Calu3 (cell line): ENCODE data around the gene DGCR8. TPM values are rescaled to one million over a fixed set of nuclear protein-coding genes. Genes with fewer than 3 reads are reported as not detected.
A peak's percentile ranks its signal among the peaks of the same experiment; 100 is the strongest.

Experiments used
- BruUV-seq: library from RNA; stranded (reverse); fragments of 400-500 nt; replicated peaks from 2 replicates; lab custom pipeline; 2021; lab: Mats Ljungman, UMichigan
- CTCF ChIA-PET: fragments of 300-600 bp; sonication (Branson Sonifier 250); formaldehyde crosslinking; loops from one replicate; lab custom pipeline; 2022; ENCODE audit warnings: antibody characterized with exemption; lab: Charles Lee
- DNase-seq: peaks from one replicate; pipeline ENCODE4 v3.0.0; 2022
- H3K27ac Mint-ChIP-seq: one replicate; pipeline ENCODE4 v1.8.0; 2022; ENCODE audit warnings: mixed read lengths; ENCODE audit not compliant: unreplicated experiment
- H3K27me3 Mint-ChIP-seq: one replicate; pipeline ENCODE4 v1.8.0; 2022; ENCODE audit warnings: mixed read lengths; ENCODE audit not compliant: unreplicated experiment
- H3K36me3 Mint-ChIP-seq: one replicate; pipeline ENCODE4 v1.8.0; 2022; ENCODE audit warnings: mild to moderate bottlenecking, moderate library complexity, mixed read lengths; ENCODE audit not compliant: insufficient read depth, unreplicated experiment
- H3K4me1 Mint-ChIP-seq: one replicate; pipeline ENCODE4 v1.8.0; 2022; ENCODE audit warnings: mild to moderate bottlenecking, low read depth, mixed read lengths; ENCODE audit not compliant: unreplicated experiment
- H3K4me3 Mint-ChIP-seq: one replicate; pipeline ENCODE4 v1.8.0; 2022; ENCODE audit warnings: mild to moderate bottlenecking, low read depth, moderate library complexity, mixed read lengths; ENCODE audit not compliant: unreplicated experiment
- H3K9me3 Mint-ChIP-seq: one replicate; pipeline ENCODE4 v1.8.0; 2022; ENCODE audit warnings: low read depth, mixed read lengths; ENCODE audit not compliant: unreplicated experiment
- CTCF ChIP-seq: fragments of 200-600 bp; IDR thresholded peaks from one replicate; pipeline ENCODE4 v1.8.0; 2022; ENCODE audit warnings: antibody characterized with exemption; ENCODE audit not compliant: unreplicated experiment
- intact Hi-C: fragments of 100-400 bp; cut with micrococcal nuclease; formaldehyde crosslinking; loops from one replicate; pipeline ENCODE4 v1.10.0; 2022; ENCODE audit not compliant: unreplicated experiment
- total RNA-seq: library from RNA; stranded (reverse); gene quantifications from 2 replicates; pipeline ENCODE4 v1.2.3, GENCODE V29; 2022

DGCR8 gene
- total RNA-seq, 1 experiment from 2014 or later: 54.7 TPM

- DNase-seq: no peak
- CTCF ChIA-PET: no interaction called here
- H3K27me3 Mint-ChIP-seq: no peaks in the 10 kb centered on the region
- H3K4me3 Mint-ChIP-seq: no peak overlapping the region
- no peaks in the 10 kb centered on the region for H3K9me3 Mint-ChIP-seq
- intact Hi-C loops: no loop called here
- H3K4me1 Mint-ChIP-seq: no peaks in the 10 kb centered on the region
- BruUV-seq: no TSS peak
- peaks cover 12% of the 10 kb centered on the region for H3K36me3 Mint-ChIP-seq
- no peak for TF ChIP-seq CTCF
- no peak overlapping the region for H3K27ac Mint-ChIP-seq
Measured at GRCh38 chr22:20145206-20145831, 65.3 kb downstream of the DGCR8 start.

- Mint-ChIP-seq H3K27me3 (no peaks in the 10 kb centered on the region), H3K4me1 (no peaks in the 10 kb centered on the region)
- BruUV-seq: TSS peak; percentile 35
Measured at GRCh38 chr22:20145832-20146223, 65.8 kb downstream of the DGCR8 start.

GRCh38 chr22:20146777-20147176, 66.7 kb downstream of the DGCR8 start:
- DNase-seq: no peak
- CTCF ChIA-PET: interaction anchor here (1.0 kb wide), 1 partner anchor 11 kb away, joined by 3 read pairs; no protein-coding TSS in a partner anchor
- H3K9me3 Mint-ChIP-seq: no peaks in the 10 kb centered on the region
- no peak overlapping the region for H3K4me3 Mint-ChIP-seq
- no peak for TF ChIP-seq CTCF
- no peak overlapping the region for H3K27ac Mint-ChIP-seq
- H3K27me3 Mint-ChIP-seq: no peaks in the 10 kb centered on the region
- no peaks in the 10 kb centered on the region for H3K4me1 Mint-ChIP-seq
- intact Hi-C loops: no loop called here
- BruUV-seq: no TSS peak
- peaks cover 5% of the 10 kb centered on the region for H3K36me3 Mint-ChIP-seq

More at GRCh38 chr22:20145832-20146223, 65.8 kb downstream of the DGCR8 start:
- Mint-ChIP-seq H3K27ac (no peak overlapping the region), H3K36me3 (peaks cover 12% of the 10 kb centered on the region), H3K9me3 (no peaks in the 10 kb centered on the region), H3K4me3 (no peak overlapping the region)
- intact Hi-C loops: no loop called here
- no peak for TF ChIP-seq CTCF
- CTCF ChIA-PET: no interaction called here
- DNase-seq: no peak

GRCh38 chr22:20147237-20147988, 67.4 kb downstream of the DGCR8 start:
- no TSS peak for BruUV-seq
- intact Hi-C loops: no loop called here
- no peak for DNase-seq
- TF ChIP-seq CTCF: no peak
- Mint-ChIP-seq H3K4me3 (no peak overlapping the region), H3K36me3 (peaks cover 9% of the 10 kb centered on the region), H3K27me3 (no peaks in the 10 kb centered on the region), H3K4me1 (no peaks in the 10 kb centered on the region), H3K27ac (no peak overlapping the region), H3K9me3 (no peaks in the 10 kb centered on the region)
- CTCF ChIA-PET: interaction anchor here (1.0 to 1.3 kb wide), 2 partner anchors 10 to 12 kb away, joined by 3 read pairs; no protein-coding TSS in a partner anchor
